Fibroblast of lung (primary cell): ENCODE results near the gene TBC1D5.
A peak's percentile ranks its signal among the peaks of the same experiment; 100 is the strongest.

Experiments
- CTCF ChIP-seq, 2 donors: IDR thresholded peaks in 1 of 2; conservative IDR thresholded peaks in 1 of 2; 1 replicate in 1 of 2; 2 replicates in 1 of 2; pipeline ENCODE4 v1.5.1; 2011 to 2012; ENCODE audit warnings: low read length in 2 of 2, control low read depth in 1 of 2, inconsistent platforms in 1 of 2, low read depth in 1 of 2, mild to moderate bottlenecking in 1 of 2
- EZH2 ChIP-seq: IDR thresholded peaks from 2 replicates; pipeline ENCODE4 v1.5.1; 2012; ENCODE audit warnings: low read length, control low read depth, mild to moderate bottlenecking; ENCODE audit errors: missing control alignments

- TF ChIP-seq EZH2 (no peak), CTCF (conservative IDR thresholded peaks at IDR 0.05 in 1 of 2, IDR thresholded peaks at IDR 0.05 in 1 of 2; ENCODE audit: low read depth in 1 of 2, low read length in 2 of 2) (peak in 1 of 2 donors; percentile 29)
Observed at GRCh38 chr3:17473761-17474160, 268.7 kb downstream of the TBC1D5 start.
